ENCODE data around the gene FAM120A.
"Not testable (repeated sequence)": the region's sequence is repeated elsewhere in the genome, so short reads cannot be mapped to it uniquely, and the experiment has no call there.

FAM120A gene

GRCh38 chr9:93437996-93438395 is 13.5 kb upstream of the FAM120A start:
- Histone ChIP-seq H3K27ac (ENCODE audit: low read length, poor library complexity, severe bottlenecking) (no peak overlapping the region), H2BK12ac (ENCODE audit: low read length in 2 of 2) (no peak overlapping the region), H3K4me1 (ENCODE audit: control insufficient read depth, insufficient read depth, low read depth, low read length) (no peaks in the 10 kb centered on the region), H3K4ac (ENCODE audit: low read depth in 1 of 2, low read length in 2 of 2) (no peak overlapping the region), H3K27me3 (ENCODE audit: control insufficient read depth in 1 of 2, insufficient read depth in 1 of 2, low read length in 2 of 2) (no peaks in the 10 kb centered on the region), H3K79me1 (replicated peaks; ENCODE audit: low read length, poor library complexity, severe bottlenecking) (no peaks in the 10 kb centered on the region), H3K4me2 (ENCODE audit: low read length, poor library complexity, severe bottlenecking) (no peak overlapping the region), H2AK5ac (ENCODE audit: low read length, severe bottlenecking) (no peak overlapping the region), H2BK15ac (ENCODE audit: low read depth, poor library complexity, severe bottlenecking) (no peak overlapping the region), H3K9ac (ENCODE audit: low read length) (no peak overlapping the region), H3K4me3 (ENCODE audit: insufficient read depth in 1 of 2, low read depth in 1 of 2, low read length in 2 of 2) (no peak overlapping the region), H3K9me3 (ENCODE audit: control insufficient read depth, low read length) (no peaks in the 10 kb centered on the region), H4K91ac (ENCODE audit: low read length) (no peak overlapping the region), H2BK120ac (ENCODE audit: low read depth, low read length) (no peak overlapping the region), H2AFZ (ENCODE audit: low read depth, low read length) (no peak overlapping the region), H4K8ac (ENCODE audit: low read length) (no peak overlapping the region), H3K18ac (ENCODE audit: low read depth in 1 of 2, low read length in 2 of 2) (no peak overlapping the region), H2BK5ac (ENCODE audit: low read depth, low read length, poor library complexity, severe bottlenecking) (no peak overlapping the region), H3K23ac (ENCODE audit: low read length in 2 of 2) (no peak overlapping the region), H3K36me3 (ENCODE audit: control insufficient read depth in 1 of 2, insufficient read depth in 2 of 2, low read depth in 1 of 2, low read length in 2 of 2) (no peaks in the 10 kb centered on the region), H3K14ac (ENCODE audit: low read length in 2 of 2) (no peak overlapping the region)
- 74% methylated on average over 2 of the region's 2 CpGs for WGBS
- DNase-seq, result no peak

DNA sequence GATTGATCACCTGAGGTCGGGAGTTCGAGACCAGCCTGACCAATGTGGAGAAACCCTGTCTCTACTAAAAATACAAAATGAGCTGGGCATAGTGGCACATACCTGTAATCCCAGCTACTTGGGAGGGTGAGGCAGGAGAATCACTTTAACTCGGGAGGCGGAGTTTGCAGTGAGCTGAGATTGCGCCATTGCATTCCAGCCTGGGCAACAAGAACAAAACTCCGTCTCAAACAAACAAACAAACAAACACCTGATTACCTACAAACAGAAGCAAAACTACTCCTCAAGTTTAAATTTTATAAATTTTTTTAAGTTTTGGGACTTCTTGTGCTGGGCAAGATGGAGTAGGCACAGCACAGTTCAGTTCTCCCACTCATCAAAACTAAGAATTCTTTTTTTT is 12.2 kb upstream of the FAM120A start:
- not testable (repeated sequence) for H4K8ac ChIP-seq (ENCODE audit: low read length); H2AK5ac ChIP-seq (ENCODE audit: low read length, severe bottlenecking)
- WGBS, result 100% methylated on average over 2 of the region's 6 CpGs

DNA sequence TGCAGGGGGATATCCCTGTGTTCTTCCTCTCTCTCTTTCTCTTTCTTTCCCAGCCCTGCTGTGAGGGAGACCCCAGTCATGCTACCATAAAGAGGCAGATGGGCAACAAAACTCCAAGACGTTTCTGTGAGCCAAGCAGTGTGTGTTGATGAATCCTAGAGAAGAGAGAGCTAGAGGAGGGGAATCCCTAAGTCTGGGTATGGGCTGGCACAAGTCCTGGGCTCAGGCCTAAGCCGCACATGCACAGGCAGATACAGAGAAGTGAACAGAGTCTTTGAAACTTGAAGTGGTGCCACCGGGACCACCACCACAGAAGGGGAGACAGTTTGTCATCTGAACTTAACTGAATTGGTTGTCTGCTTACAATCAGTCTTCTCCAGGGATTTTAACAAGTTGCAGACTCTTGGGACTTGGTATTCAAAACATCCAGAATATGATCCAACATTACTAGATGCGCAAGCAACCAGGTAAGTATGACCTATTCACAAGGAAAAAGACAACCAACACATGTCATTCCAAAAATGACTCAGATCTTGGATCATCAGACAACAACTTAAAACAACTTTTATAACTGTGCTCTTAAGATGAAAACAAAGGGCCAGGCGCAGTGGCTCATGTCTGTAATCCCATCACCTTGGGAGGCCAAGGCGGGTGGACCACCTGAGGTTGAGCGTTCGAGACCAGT is 10.4 kb upstream of the FAM120A start:
- H3K36me3 ChIP-seq (ENCODE audit: control insufficient read depth in 1 of 2, insufficient read depth in 2 of 2, low read depth in 1 of 2, low read length in 2 of 2), result peaks cover 4 to 12% of the 10 kb centered on the region in 2 experiments
- H3K4ac ChIP-seq (ENCODE audit: low read depth in 1 of 2, low read length in 2 of 2), result no peak overlapping the region
- H3K27ac ChIP-seq (ENCODE audit: low read length, poor library complexity, severe bottlenecking), result no peak overlapping the region
- no peak overlapping the region for H2BK120ac ChIP-seq (ENCODE audit: low read depth, low read length)
- H2BK12ac ChIP-seq (ENCODE audit: low read length in 2 of 2), result no peak overlapping the region
- no peak overlapping the region for H2BK5ac ChIP-seq (ENCODE audit: low read depth, low read length, poor library complexity, severe bottlenecking)
- H2AK5ac ChIP-seq (ENCODE audit: low read length, severe bottlenecking), result no peak overlapping the region
- WGBS, result 81% methylated on average over 6 of the region's 8 CpGs
- no peak overlapping the region for H3K4me2 ChIP-seq (ENCODE audit: low read length, poor library complexity, severe bottlenecking)
- no peak overlapping the region for H3K9ac ChIP-seq (ENCODE audit: low read length)
- no peak overlapping the region for H3K23ac ChIP-seq (ENCODE audit: low read length in 2 of 2)
- H2BK15ac ChIP-seq (ENCODE audit: low read depth, poor library complexity, severe bottlenecking), result no peak overlapping the region
- no peaks in the 10 kb centered on the region for H3K79me1 ChIP-seq (replicated peaks; ENCODE audit: low read length, poor library complexity, severe bottlenecking)
- no peak overlapping the region for H3K4me3 ChIP-seq (ENCODE audit: insufficient read depth in 1 of 2, low read depth in 1 of 2, low read length in 2 of 2)
- no peak overlapping the region for H4K8ac ChIP-seq (ENCODE audit: low read length)
- H3K9me3 ChIP-seq (ENCODE audit: control insufficient read depth, low read length), result no peaks in the 10 kb centered on the region
- no peaks in the 10 kb centered on the region for H3K4me1 ChIP-seq (ENCODE audit: control insufficient read depth, insufficient read depth, low read depth, low read length)
- H3K18ac ChIP-seq (ENCODE audit: low read depth in 1 of 2, low read length in 2 of 2), result no peak overlapping the region
- no peak overlapping the region for H2AFZ ChIP-seq (ENCODE audit: low read depth, low read length)
- H3K27me3 ChIP-seq (ENCODE audit: control insufficient read depth in 1 of 2, insufficient read depth in 1 of 2, low read length in 2 of 2), result no peaks in the 10 kb centered on the region
- no peak overlapping the region for H3K14ac ChIP-seq (ENCODE audit: low read length in 2 of 2)
- DNase-seq, result no peak
- H4K91ac ChIP-seq (ENCODE audit: low read length), result no peak overlapping the region

More for the DNA sequence above, 12.2 kb upstream of the FAM120A start:
- not testable (repeated sequence) for H3K4ac ChIP-seq (ENCODE audit: low read depth in 1 of 2, low read length in 2 of 2); H3K23ac ChIP-seq (ENCODE audit: low read length in 2 of 2); H3K27ac ChIP-seq (ENCODE audit: low read length, poor library complexity, severe bottlenecking); H3K18ac ChIP-seq (ENCODE audit: low read depth in 1 of 2, low read length in 2 of 2); H2BK5ac ChIP-seq (ENCODE audit: low read depth, low read length, poor library complexity, severe bottlenecking); H3K79me1 ChIP-seq (replicated peaks; ENCODE audit: low read length, poor library complexity, severe bottlenecking); H2BK12ac ChIP-seq (ENCODE audit: low read length in 2 of 2); H3K36me3 ChIP-seq (ENCODE audit: control insufficient read depth in 1 of 2, insufficient read depth in 2 of 2, low read depth in 1 of 2, low read length in 2 of 2); H3K4me2 ChIP-seq (ENCODE audit: low read length, poor library complexity, severe bottlenecking); H2BK120ac ChIP-seq (ENCODE audit: low read depth, low read length); DNase-seq; H2AFZ ChIP-seq (ENCODE audit: low read depth, low read length); H3K4me1 ChIP-seq (ENCODE audit: control insufficient read depth, insufficient read depth, low read depth, low read length); H4K91ac ChIP-seq (ENCODE audit: low read length); H3K27me3 ChIP-seq (ENCODE audit: control insufficient read depth in 1 of 2, insufficient read depth in 1 of 2, low read length in 2 of 2); H2BK15ac ChIP-seq (ENCODE audit: low read depth, poor library complexity, severe bottlenecking); H3K9me3 ChIP-seq (ENCODE audit: control insufficient read depth, low read length); H3K9ac ChIP-seq (ENCODE audit: low read length); H3K14ac ChIP-seq (ENCODE audit: low read length in 2 of 2); H3K4me3 ChIP-seq (ENCODE audit: insufficient read depth in 1 of 2, low read depth in 1 of 2, low read length in 2 of 2)

GRCh38 chr9:93446073-93446472 is 5.4 kb upstream of the FAM120A start:
- no peak overlapping the region for H3K9ac ChIP-seq (ENCODE audit: low read length)
- H4K91ac ChIP-seq (ENCODE audit: low read length), result no peak overlapping the region
- H3K4me1 ChIP-seq (ENCODE audit: control insufficient read depth, insufficient read depth, low read depth, low read length), result peaks cover 3% of the 10 kb centered on the region
- no peak overlapping the region for H3K23ac ChIP-seq (ENCODE audit: low read length in 2 of 2)
- no peak overlapping the region for H2BK5ac ChIP-seq (ENCODE audit: low read depth, low read length, poor library complexity, severe bottlenecking)
- H2BK15ac ChIP-seq (ENCODE audit: low read depth, poor library complexity, severe bottlenecking), result no peak overlapping the region
- no peaks in the 10 kb centered on the region for H3K9me3 ChIP-seq (ENCODE audit: control insufficient read depth, low read length)
- H3K36me3 ChIP-seq (ENCODE audit: control insufficient read depth in 1 of 2, insufficient read depth in 2 of 2, low read depth in 1 of 2, low read length in 2 of 2), result peaks cover 16 to 41% of the 10 kb centered on the region in 2 experiments
- WGBS, result 95% methylated on average over 2 of the region's 3 CpGs
- H3K4me3 ChIP-seq (ENCODE audit: insufficient read depth in 1 of 2, low read depth in 1 of 2, low read length in 2 of 2), result no peak overlapping the region
- no peak overlapping the region for H3K18ac ChIP-seq (ENCODE audit: low read depth in 1 of 2, low read length in 2 of 2)
- no peak overlapping the region for H2AK5ac ChIP-seq (ENCODE audit: low read length, severe bottlenecking)
- no peak overlapping the region for H3K14ac ChIP-seq (ENCODE audit: low read length in 2 of 2)
- H3K4me2 ChIP-seq (ENCODE audit: low read length, poor library complexity, severe bottlenecking), result no peak overlapping the region
- peaks cover 2% of the 10 kb centered on the region for H3K79me1 ChIP-seq (replicated peaks; ENCODE audit: low read length, poor library complexity, severe bottlenecking)
- no peak overlapping the region for H2BK120ac ChIP-seq (ENCODE audit: low read depth, low read length)
- no peaks in the 10 kb centered on the region for H3K27me3 ChIP-seq (ENCODE audit: control insufficient read depth in 1 of 2, insufficient read depth in 1 of 2, low read length in 2 of 2)
- H4K8ac ChIP-seq (ENCODE audit: low read length), result no peak overlapping the region
- DNase-seq, result no peak
- no peak overlapping the region for H3K4ac ChIP-seq (ENCODE audit: low read depth in 1 of 2, low read length in 2 of 2)
- no peak overlapping the region for H3K27ac ChIP-seq (ENCODE audit: low read length, poor library complexity, severe bottlenecking)
- H2AFZ ChIP-seq (ENCODE audit: low read depth, low read length), result no peak overlapping the region
- no peak overlapping the region for H2BK12ac ChIP-seq (ENCODE audit: low read length in 2 of 2)
